Fibroblast of skin of right biceps (primary cell): Measurements from ENCODE around the gene C17orf67.
A peak's percentile ranks its signal among the peaks of the same experiment; 100 is the strongest.

Experiments used
- DNase-seq: peaks from one replicate; pipeline ENCODE4 v3.0.0-alpha.2; 2013

The C17orf67 gene

GRCh38 chr17:56832446-56832845, 1.3 kb downstream of the C17orf67 start:
- no peak for DNase-seq

DNA sequence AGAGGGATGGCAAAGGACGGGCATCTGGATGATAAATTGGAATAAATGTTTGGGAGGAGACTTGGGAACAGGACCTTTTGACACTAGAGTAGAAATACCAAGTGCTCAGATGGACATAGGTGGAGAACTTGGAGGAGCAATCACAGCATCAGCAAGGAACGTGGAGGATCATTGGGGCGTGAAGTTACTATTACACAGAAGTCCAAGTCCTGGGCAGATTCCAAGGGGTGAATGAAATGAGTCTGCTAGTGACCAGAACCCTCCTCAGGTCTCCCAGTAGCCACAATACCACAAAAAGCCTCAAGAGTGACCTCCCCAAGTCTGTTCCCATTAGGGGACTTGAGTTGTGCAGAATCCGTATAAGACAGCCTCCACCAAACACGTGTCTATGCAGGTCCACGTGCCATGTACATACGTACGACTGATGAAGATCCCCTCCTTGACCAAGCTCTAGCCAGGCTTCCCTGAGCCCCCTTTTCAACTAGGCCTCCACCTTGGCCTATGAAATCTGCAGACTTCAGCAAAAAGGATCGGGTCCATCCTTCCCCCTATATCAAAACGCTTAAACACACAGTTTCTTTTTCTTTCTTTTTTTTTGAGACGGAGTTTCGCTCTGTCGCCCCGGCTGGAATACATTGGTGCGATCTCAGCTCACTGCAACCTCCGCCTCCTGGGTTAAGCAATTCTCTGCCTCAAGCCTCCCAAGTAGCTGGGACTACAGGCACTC, 2.2 kb downstream of the C17orf67 start:
- no peak for DNase-seq

DNA sequence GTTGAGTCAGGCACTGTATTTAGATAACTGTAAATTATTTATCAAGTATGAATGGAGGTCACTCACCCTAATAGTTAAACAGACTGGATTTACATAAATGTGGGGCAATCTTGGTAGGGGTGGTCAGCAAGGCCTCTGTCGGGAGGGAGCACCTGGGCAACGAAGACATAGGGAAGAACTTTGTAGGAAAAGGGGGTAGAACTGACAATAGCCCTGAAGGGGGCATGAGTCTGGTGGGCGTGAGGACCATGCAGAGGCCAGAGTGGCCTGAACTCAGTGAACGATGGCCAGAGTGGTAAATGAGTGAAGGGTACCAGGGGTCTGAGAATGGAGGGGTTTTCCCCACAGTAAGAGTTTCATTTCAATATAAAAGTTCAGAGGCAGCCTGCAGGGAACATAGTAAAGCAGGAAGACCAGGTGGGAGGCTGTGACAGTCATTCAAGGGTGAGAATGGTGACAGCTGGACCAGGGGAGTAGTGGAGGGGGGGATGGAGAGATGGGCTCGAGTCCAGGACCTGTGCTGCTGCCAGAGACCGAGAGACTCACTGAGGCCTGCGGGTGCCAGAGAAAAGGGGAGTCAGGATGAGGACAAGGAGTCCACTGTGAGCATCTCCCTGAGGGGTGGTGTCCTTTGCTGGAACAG, 2.9 kb downstream of the C17orf67 start:
- DNase-seq, result no peak

DNA sequence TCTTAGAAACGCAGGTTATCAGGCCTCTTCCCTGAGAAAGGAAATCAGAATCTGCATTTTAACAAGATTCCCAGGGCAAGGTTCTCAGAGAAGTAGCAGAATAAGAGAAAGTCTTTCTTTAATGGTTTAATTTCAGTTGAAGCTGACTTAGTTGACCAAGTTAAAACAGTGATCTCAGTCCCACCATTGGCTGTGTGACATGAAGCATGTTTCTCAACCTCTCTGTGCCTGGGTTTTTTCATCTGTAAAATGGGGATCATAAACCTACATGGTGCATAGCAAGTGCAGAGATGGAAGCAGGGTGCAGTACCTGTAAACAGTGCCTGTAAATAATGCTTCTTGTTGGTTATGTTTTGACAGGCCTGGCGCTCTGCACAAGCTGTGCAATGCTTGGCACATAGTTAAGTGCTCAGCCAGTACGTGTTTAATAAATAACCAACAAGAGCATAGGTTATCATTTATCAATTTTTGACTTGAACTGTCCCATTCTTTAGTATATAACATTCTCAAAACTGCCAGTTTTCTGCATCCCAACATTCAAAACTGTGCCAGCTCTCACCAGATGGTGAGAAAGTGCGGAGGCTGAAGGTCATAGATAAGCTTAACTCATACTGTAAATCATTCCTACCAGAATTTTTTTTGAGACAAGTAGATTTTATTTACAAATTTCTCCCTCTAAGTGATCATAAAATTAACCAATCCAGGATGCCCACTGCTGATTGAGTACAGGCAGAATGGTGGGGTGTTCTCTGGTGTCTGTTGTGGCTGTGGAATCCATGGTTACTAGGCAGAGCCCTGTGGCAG, 6.9 kb downstream of the C17orf67 start:
- no peak for DNase-seq

DNA sequence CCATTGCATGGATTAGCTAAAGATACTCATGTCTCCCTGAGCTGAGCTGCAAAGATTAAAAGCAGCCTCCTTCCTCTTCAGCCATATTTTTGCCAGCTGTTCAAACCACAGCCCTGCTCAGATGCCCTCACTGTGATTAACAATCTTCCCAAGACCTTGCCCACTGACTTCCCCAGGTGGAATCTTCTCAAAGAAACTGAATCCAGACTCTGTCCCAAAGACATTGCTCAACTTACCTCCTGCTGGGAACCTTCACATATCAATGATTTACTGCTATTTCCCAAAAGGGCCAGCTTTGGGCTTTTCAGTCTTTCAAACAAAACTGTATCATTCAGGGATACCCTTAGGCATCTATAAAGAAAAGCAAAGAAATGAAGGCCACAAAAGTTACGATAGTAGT, 9.2 kb downstream of the C17orf67 start:
- no peak for DNase-seq

DNA sequence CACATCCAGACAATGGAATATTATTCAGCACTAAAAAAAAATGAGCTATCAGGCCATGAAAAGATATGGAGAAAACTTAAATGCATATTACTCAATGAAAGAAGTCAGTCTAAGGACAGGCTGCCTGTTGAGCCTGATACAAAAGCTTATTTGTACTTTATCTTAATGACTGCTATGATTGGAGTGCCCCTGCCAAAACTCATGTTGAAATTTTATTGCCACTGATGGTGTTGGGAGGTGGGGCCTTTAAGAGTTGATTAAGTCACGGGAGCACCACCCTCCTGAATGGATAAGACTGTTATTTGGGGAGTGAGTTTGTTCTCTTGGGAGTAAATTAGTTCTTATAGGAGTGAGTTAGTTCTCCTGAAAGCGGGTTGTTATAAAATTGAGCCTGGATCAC, 9.9 kb downstream of the C17orf67 start:
- DNase-seq, result no peak

- no peak for DNase-seq
These were observed 11.0 kb downstream of the C17orf67 start for GRCh38 chr17:56822725-56823124.

DNA sequence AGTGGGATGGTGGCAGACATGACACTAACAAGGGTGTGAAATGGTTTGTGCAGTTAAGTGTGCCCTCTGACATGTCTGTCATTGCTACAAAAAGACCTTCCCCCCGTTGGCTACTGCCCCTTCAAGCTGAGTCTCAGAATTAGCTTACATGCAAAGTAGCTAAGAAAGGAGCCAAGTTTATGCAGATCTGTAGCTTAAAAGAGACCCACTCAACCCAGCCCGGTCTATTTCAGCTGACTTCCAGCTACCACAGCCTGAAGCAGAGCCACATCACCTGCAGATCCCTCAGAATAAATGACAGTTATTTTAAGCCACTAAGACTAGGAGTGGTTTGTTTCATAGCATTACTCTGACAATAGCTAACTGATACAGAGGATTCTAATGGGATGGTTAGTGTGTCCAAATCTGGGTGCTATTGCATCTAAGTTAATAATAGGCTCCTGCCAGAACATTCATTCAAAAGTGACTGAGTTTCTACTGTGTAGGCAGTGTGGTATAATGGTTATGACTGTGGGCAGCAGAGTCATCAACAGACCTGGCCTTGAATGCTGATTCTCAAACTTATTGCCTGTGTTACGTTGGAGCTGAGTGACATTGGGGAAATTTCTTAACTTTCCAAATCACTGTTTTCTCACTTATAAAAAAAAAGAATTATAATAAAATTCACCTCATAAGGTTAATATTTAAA, 11.7 kb downstream of the C17orf67 start:
- DNase-seq, result no peak

- DNase-seq, result no peak
These were observed 13.5 kb downstream of the C17orf67 start for GRCh38 chr17:56820207-56820606.

DNA sequence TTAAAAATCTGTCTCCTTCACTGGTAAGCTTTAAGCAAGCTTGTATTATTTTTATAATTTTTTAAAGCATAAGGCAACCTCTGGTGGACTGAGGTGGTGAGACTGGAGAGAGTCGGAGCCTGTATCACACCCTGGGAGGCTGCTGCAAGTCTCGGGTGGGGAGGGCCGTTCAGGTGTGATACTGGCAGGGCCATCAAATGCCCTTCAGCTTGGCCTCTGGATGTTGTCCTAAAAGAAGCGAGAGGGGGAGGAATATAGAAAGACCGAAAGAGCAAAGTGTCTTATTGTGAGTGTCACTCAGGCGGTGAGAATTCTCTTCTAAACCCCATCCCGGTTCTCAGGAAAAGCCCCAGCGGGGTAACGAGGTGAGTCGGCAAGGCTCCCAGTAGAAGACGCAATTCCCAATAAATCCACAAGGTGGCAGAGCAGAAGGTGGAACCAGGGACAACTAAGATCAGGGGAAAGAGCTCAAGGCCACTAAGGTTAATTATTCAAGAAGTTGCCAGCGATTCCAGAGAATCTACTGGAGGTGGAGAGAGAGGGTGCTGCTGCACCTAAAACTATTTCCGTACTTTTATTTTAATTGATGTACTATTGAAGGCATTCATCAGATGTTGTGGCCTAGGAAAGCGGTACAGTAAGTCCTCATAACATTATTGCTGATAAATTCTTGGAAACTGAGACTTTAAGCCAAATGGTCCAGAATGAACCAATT, 14.1 kb downstream of the C17orf67 start:
- peak; percentile 68 for DNase-seq

DNA sequence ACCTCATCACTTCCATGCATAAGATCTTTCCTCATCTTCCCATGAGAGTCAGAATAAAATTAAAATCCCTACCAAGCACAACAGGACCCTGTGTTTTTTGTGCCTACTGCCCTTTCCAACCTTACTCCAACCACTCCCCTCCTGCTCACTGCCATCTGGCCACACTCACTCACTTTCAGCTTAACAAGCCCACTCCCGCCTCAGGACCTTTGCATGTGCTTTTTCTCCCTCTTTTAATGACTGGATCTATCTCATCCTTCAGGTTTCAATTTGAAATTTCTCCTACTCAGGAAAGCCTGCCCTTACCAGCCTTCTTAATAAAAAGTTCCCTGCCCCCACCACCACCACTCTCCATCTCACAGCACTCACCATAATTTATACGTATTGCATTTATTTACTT, 14.7 kb downstream of the C17orf67 start:
- no peak for DNase-seq

- no peak for DNase-seq
These were observed 16.7 kb downstream of the C17orf67 start for GRCh38 chr17:56817066-56817465.

GRCh38 chr17:56815711-56816110, 18.0 kb downstream of the C17orf67 start:
- peak; percentile 49 for DNase-seq

DNA sequence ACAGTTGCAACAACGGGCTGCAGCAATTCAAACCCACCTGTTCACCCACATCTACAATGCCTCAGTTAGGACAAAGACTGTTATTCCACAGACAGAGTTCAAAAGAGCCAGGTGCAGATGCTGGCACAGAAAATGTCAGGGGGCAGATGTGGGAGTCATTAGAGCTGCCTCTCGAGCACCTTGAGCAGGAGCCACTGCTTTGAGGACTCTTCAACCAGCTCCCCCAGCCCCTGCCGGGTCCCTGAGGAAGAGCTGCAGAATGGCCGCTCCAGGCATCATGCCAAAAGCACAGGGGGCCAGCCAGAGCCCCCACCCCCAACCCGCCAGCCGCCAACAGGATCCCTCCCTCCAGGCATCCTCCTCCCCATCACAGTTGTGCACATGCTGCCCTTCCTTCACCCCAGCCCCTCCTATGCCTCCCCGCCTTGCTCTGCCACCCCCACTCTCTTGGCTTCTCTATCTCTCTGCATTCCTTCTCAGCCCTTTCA, 20.8 kb downstream of the C17orf67 start:
- no peak for DNase-seq

DNA sequence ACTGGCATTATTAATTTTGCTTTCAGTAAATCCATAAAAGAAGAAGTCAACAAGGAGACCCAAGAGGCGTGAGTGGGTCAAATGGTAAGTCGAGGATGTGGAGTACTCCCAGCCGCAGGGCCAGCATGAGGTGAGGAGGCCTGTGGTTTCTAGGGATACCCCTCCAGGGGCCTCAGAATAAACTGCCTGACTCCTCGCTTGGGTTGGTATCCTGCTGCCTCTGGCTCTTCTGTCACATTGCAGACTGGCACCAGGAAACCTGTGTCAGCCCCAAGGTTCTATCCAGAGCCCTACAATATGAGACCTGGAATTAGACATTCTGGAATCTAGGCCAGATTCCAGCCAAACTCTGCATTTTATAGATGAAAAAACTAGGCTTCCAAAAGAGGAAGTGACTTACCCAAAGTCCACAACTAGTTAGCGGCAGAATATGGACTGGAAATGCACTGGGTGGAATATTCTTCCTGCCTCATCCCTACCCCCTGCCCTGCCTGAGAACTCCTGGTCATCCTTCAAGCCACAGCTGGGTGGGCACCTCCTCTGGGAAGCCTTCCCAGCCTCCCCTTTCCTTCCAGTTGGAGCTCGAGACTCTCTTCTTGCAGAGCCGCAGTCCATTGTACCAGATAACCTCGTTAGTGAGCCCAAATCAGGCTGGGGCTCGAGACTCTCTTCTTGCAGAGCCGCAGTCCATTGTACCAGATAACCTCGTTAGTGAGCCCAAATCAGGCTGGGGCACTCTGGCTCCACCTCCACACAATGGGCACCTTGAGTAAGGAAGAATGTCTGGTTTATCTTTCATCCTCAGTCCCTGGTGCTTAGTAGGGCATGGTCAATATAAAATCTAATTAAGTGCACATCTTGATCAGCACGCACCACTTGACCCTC, 22.6 kb downstream of the C17orf67 start:
- no peak for DNase-seq

DNA sequence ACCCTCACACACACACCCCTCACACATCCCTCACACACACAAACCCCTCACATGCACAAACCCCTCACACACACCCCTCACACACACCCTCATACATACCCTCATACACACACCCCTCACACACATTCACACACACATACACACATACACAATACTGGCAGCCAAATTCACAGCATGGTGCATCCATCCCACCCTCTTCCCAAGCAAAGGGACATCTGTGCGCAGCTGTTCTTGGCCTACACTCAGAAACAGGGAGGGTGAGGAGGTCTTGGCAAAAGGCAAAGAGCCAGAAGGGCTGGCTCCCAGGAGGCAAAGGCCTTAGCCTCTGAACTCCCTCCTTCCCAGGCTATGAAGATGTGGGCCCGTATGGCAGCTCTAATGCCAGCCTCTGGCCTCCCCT, 23.4 kb downstream of the C17orf67 start:
- DNase-seq, result no peak

DNA sequence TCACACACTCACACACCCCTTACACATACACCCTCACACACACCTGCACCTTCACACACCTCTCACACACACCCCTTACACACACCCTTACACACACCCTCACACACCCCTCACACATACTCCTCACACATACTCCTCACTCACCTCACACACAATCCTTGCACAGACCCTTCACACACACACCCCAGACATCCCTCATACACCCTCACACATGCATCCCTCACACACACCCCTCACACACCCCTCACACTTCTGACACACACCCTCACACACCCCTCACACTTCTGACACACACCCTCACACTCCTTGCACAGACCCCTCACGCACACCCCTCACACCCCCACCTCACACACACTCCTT, 23.9 kb downstream of the C17orf67 start:
- no peak for DNase-seq

GRCh38 chr17:56809106-56809819, 24.5 kb downstream of the C17orf67 start:
- DNase-seq, result no peak

- no peak for DNase-seq
These were observed 25.2 kb downstream of the C17orf67 start for GRCh38 chr17:56808503-56808902.

- DNase-seq, result no peak
These were observed 26.0 kb downstream of the C17orf67 start for GRCh38 chr17:56807723-56808122.

GRCh38 chr17:56806949-56807348, 26.8 kb downstream of the C17orf67 start:
- no peak for DNase-seq
